GM19455 (cell line): Measurements from ENCODE around the gene ADM2.
"Not testable (repeated sequence)": the region's sequence is repeated elsewhere in the genome, so short reads cannot be mapped to it uniquely, and the experiment has no call there.

Source experiments
- ATAC-seq: cut with Tn5 transposase; IDR thresholded peaks from one replicate; pipeline ENCODE4 v1.9.1; 2021; ENCODE audit not compliant: unreplicated experiment

Gene ADM2

GRCh38 chr22:50533856-50534711 lies 52.7 kb downstream of the ADM2 start:
- not testable (repeated sequence) for ATAC-seq

- ATAC-seq: no peak
These were observed 53.8 kb downstream of the ADM2 start for GRCh38 chr22:50535113-50535512.
